Measurements from ENCODE around the gene CNRIP1.
A peak's percentile ranks its signal among the peaks of the same experiment; 100 is the strongest.
"Not testable (repeated sequence)": the region's sequence is repeated elsewhere in the genome, so short reads cannot be mapped to it uniquely, and the experiment has no call there.

The CNRIP1 gene

DNA sequence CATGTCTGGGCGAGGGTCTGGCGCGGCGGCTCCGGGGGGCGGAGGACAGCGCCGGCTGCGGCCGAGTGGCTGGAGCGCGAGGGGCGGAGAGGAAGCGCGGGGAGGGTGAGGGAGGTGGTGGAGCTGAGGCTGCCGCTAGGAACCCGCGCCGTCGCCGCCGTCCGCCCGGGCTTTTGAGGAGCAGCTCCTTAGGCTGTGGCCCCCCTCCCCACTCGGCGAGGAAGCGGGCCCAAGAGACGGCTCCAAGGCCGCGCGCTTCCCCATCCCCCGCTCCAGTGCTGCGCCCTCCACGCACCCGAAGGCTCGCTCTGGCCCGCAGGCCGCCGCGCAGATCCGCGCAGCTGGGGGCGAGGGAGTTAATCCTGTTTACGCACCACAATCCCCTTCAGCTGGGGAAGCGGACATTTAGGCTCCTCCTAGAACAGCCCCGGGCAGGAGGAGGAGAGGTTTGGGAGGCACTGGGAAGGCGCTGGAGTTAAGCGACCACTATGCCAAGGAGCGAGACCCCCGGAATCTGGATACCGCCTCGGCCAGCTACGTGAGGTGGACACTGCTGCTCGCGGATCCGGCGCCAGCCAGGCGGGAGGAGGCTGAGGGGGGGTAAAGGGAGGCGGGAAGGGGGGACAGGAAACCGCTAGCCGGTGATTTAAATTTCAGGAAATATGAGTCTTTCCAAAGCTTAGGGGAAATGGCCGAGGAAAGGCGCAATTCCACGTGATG lies at the start of gene CNRIP1:
Gene CNRIP1, minus strand, starts transcription at position 552 of the 720 bp plus-strand sequence. Its CDS starts 549 bp downstream, at position 3.
- DNase-seq (ENCODE audit: low spot score) = no peak

GRCh38 chr2:68369337-68369734 lies 49.6 kb upstream of the CNRIP1 start:
- no peak for DNase-seq (ENCODE audit: low spot score)

DNA sequence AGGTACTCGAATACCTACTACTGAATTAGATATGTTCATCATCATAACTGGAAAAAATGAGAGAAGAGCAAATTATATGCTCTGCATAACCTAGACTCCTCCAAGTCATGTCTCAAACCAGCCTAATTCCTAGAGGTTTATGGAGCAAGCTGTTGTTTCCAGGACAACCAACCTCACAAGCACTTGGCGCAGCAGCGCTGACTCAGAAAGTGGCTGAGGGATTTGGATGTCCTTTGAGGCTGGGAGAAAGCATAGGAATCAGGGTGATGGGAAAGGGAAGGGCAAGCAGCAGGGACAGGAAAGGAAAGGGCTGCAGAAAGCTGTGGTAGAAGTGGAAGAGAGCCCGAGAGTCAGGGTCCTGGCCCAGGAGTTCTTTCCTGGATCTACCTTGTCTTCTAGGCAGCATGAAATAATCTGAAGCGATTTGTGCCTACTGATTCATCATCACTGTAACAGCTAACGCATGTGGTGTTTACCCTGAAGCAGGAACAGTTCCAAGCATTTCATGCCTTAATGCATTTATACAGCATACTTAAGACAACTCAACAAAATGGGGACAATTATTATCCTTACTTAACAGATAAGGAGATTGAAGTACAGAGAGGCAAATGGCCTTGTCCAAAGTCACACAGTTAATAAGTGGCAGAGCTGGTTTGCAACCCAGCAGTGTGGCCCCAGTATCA lies 49.0 kb upstream of the CNRIP1 start:
- no peak for DNase-seq (ENCODE audit: low spot score)

GRCh38 chr2:68367953-68368653 lies 48.4 kb upstream of the CNRIP1 start:
- DNase-seq (ENCODE audit: low spot score) = no peak

- DNase-seq (ENCODE audit: low spot score) = no peak
Observed at GRCh38 chr2:68366083-68366560, 46.4 kb upstream of the CNRIP1 start.

GRCh38 chr2:68365087-68365486 lies 45.3 kb upstream of the CNRIP1 start, which contains the start of gene PLEK:
Gene PLEK, plus strand, starts transcription at chr2:68365282. Its CDS starts 70 bp downstream, at chr2:68365352.
- peak; percentile 19 for DNase-seq (ENCODE audit: low spot score)

GRCh38 chr2:68363721-68364120 lies 44.0 kb upstream of the CNRIP1 start:
- no peak for DNase-seq (ENCODE audit: low spot score)

GRCh38 chr2:68362749-68363148 lies 43.0 kb upstream of the CNRIP1 start:
- no peak for DNase-seq (ENCODE audit: low spot score)

DNA sequence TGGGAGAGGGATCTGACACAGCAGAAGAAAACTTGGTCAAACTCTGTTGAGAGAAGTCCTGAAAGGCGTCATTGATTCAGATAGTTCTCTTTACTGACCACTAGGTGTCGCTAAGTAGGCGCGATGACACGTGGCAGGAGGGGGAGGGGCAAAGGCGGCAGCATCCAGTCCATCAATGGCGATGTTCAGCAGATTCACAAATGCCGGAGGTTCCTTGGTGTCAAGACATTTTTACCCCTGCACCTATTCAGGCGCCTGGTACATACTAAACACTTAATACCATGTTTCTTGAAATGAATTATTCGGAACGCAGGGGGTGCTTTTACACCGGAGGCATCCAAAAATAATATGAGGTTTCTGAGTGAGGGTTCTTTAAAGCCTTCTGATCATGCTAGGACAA lies 42.3 kb upstream of the CNRIP1 start:
- DNase-seq (ENCODE audit: low spot score) = peak; percentile 84

- DNase-seq (ENCODE audit: low spot score) = no peak
Observed at GRCh38 chr2:68359889-68360288, 40.1 kb upstream of the CNRIP1 start.

DNA sequence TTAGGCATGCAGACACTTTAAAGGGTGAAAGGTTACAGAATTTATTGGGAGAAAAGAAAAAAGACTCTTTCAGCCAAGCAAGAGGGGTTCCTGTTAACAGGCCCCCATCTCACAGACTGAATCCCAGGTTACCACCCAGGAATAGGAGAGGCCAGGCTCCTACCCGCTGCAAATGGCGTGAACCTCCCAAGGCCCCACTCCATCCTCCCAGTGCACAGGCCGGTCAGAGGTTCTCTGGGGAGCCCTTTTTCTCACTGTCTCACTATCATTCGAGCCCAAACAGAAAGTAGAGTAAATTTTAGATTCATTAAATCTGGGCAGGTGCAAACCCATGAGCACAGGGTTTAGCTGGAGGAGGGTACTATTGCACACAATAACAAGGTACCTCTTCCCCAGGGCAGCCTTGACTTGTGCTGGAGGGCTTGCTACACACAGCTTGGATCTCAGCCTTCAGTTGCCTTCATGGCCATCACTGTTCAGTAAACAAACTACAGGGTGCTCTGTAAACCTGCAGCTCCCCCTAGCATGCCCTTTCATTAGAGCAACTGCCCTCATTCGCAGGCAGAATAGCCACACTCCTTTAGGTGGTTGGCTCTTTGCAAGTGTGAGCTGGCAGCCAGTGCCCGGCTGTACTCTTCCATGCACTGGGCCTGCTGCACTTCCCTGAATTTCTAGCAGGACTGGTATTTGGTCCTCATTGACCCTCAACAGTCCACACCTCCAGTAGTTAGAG lies 38.0 kb upstream of the CNRIP1 start:
- DNase-seq (ENCODE audit: low spot score) = no peak

DNA sequence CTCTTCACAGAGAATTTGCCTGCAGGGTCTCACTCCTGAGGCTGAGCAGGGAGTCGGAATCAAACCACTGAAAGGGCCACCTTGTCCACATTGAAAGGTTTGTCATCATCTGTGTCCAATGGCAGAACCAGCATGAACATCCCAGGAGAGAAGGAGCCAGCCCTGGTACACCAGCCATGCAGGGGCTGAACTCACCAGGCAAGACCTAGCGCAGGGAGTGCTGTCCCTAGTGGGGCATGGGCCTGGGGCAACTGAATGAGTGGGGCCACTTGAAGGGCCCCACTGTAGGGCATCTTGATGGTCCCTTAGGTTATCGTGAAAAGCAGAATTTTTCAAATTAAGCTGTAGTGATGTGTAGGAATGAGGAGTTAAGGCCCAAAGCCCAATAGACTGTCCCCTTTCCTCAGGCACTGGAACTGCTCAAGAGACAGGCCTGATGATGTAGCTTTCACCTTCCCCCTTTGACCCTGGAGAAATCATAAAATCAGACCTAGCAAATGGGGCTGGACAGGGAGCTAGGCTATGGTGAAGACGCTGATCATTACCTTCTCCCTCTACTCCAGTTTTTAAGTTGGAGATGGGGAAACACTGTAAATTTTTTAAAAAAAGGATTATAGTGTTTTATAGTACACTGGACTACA lies 37.0 kb upstream of the CNRIP1 start:
- DNase-seq (ENCODE audit: low spot score) = no peak

GRCh38 chr2:68352651-68353391 lies 33.1 kb upstream of the CNRIP1 start:
- no peak for DNase-seq (ENCODE audit: low spot score)

- no peak for DNase-seq (ENCODE audit: low spot score)
Observed at GRCh38 chr2:68351997-68352396, 32.2 kb upstream of the CNRIP1 start.

DNA sequence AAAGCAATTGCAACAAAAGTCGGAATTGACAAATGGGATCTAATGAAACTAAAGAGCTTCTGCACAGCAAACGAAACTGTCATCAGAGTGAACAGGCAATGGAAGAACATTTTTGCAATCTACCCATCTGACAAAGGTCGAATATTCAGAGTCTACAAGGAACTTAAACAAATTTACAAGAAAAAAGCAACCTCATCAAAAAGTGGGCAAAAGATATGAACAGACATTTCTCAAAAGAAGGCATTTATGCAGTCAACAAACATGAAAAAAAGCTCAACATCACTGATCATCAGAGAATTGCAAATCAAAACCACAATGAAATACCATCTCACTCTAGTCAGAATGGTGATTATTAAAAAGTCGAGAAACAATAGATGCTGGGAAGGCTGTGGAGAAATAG lies 29.3 kb upstream of the CNRIP1 start:
- not testable (repeated sequence) for DNase-seq (ENCODE audit: low spot score)

DNA sequence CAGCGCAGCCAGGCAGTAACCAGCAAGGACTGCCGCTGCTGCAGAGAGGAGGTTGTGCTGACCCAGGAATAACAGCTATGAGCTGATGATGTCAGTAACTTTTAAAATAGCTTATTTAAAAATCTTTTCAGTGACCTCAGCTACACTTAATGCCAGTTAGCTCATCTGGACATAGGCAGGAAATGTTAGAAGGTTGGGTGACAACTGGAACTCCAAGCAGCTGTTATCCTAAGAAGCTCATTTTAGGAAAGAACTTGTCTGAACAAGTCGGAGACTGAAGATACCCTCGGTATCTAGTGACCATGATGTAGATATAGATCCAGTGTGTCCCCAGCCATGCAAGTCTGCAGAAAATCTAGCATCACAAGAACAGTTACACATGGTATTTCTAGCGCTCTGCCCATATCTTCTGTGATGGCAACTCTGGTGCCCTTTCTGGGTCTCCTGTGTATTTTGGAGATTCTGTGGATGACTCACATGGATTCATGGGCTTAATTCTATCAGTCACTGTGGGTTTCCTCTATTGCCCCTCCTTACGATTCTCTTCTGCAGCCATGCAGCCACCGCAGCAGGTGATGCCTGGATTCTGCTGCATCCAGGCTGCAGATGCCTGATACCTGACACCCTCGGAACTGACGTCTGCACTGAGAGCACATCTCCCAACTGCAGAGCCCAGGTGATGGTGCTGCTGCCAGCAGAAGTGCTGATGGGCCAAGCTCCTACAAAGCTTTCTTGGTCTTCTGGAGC lies 25.6 kb upstream of the CNRIP1 start:
- no peak for DNase-seq (ENCODE audit: low spot score)

GRCh38 chr2:68344031-68344430 lies 24.3 kb upstream of the CNRIP1 start:
- no peak for DNase-seq (ENCODE audit: low spot score)

GRCh38 chr2:68342470-68342869 lies 22.7 kb upstream of the CNRIP1 start:
- DNase-seq (ENCODE audit: low spot score) = no peak

GRCh38 chr2:68341583-68341982 lies 21.8 kb upstream of the CNRIP1 start:
- DNase-seq (ENCODE audit: low spot score) = no peak

- no peak for DNase-seq (ENCODE audit: low spot score)
Observed at GRCh38 chr2:68341062-68341329, 21.2 kb upstream of the CNRIP1 start.

Data from CD4-positive, alpha-beta T cell treated with Interleukin-6 at 100 ng/mL for 8 hours (primary cell).